Measurements from ENCODE around the gene TBC1D4. TPM values are rescaled to one million over a fixed set of nuclear protein-coding genes. Genes with fewer than 3 reads are reported as not detected.

The TBC1D4 gene
- total RNA-seq, 2 experiments from 2014 or later = 13.9 to 23.6 TPM

DNA sequence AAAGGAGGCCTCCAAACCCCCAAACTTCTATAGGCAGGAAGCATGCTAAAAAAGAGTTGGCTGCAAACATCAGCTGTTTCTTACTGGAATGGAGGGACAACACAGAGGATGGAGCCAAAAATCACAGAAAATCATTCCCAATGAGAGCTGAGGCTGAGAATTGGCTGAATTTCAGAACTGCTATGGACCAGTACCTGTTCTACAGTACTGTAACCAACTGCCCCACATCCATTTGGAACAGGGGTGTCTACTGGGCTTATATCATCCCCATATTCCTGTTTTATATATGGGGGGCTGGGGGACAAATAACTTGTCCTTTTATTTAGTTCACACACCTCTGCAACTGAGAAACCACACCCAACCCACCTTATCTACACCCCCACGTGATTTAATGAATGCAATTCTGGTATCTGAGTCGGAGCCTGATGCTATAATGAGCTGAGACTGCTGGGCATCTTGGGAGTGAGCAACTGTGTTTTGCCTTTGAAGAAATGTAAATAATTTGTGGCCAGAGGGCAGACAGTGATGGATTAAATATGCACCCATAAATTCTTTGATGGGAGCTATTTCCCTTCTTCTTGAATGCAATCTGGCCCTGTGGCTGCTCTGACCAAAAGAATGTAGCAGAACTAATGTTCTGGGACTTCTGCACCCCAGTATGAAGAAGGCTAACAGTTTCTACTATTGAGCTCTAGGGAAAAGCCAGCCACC, 82.6 kb downstream of the TBC1D4 start:
- Mint-ChIP-seq H3K4me1 (no peaks in the 10 kb centered on the region), H3K36me3 (peaks cover 2% of the 10 kb centered on the region), H3K4me3 (no peak overlapping the region), H3K9me3 (ENCODE audit: low read depth) (no peaks in the 10 kb centered on the region), H3K27me3 (peaks cover 11% of the 10 kb centered on the region), H3K27ac (no peak overlapping the region)
- ATAC-seq (no peak), DNase-seq (no peak)
- CTCF ChIA-PET = no interaction called here

DNA sequence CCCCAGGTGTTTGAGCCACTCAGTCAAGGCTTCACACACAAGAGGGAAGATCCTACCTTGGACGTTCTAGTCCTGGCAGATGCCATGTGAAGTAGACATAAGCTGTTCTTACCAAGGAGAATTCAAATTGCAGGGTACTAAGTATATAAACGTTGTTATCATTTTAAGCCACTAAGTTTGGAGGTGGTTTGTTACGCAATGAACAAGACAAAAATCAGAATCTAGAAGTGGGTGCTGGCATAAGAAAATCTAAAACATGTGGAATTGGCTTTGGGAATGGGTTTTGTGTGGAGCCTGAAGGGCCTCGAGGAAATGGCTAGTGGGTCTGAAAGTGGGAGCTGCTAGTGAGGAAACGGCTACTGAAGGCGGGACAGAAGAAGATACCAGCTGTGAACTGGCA, 83.9 kb downstream of the TBC1D4 start:
- peaks cover 2% of the 10 kb centered on the region for H3K36me3 Mint-ChIP-seq
- H3K9me3 Mint-ChIP-seq (ENCODE audit: low read depth) = no peaks in the 10 kb centered on the region
- CTCF ChIA-PET = no interaction called here
- H3K27ac Mint-ChIP-seq = no peak overlapping the region
- no peak for DNase-seq
- ATAC-seq = no peak
- H3K4me1 Mint-ChIP-seq = no peaks in the 10 kb centered on the region
- no peak overlapping the region for H3K4me3 Mint-ChIP-seq
- H3K27me3 Mint-ChIP-seq = peaks cover 11% of the 10 kb centered on the region

DNA sequence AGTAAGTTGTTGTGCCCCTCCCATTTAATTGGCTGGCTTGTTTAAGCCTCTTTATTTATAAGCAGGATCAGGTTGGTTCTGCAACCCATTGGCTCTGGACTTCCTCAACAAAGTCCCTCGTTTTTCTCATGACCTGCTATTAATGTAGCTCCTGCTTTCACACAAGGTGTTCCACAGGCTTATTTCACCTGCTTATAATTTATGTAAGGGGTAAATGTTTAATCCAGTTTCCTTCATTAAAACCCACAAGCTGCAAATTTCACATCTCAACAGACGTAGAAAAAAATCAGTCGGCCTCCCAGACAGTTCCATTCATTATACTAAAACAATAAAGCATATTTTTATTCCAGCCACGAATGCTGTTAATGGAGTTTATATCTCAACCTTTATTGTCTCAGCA, 86.1 kb downstream of the TBC1D4 start:
- no peak for DNase-seq
- no peaks in the 10 kb centered on the region for H3K9me3 Mint-ChIP-seq (ENCODE audit: low read depth)
- no peak overlapping the region for H3K4me3 Mint-ChIP-seq
- peaks cover 3% of the 10 kb centered on the region for H3K27me3 Mint-ChIP-seq
- CTCF ChIA-PET = no interaction called here
- H3K27ac Mint-ChIP-seq = no peak overlapping the region
- no peaks in the 10 kb centered on the region for H3K4me1 Mint-ChIP-seq
- ATAC-seq = no peak
- H3K36me3 Mint-ChIP-seq = peaks cover 2% of the 10 kb centered on the region

DNA sequence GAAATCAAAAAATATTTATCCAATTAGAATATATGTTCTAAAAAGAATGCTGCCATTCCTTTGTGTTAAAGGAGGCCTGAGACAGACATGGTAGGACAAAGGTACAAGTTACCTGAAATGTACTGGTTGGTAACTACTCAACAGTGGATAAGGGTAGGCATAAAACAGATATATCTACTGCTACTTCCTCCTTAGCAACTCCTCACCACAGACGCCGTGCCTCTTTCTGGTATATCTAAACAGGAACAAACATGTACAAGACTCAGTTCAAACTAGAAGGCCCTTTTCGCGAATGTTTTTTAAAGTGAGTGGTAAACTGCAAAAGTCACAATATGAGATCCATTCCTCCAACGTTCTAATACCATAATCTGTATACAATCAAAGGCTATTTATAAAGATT, 86.9 kb downstream of the TBC1D4 start:
- CTCF ChIA-PET = no interaction called here

DNA sequence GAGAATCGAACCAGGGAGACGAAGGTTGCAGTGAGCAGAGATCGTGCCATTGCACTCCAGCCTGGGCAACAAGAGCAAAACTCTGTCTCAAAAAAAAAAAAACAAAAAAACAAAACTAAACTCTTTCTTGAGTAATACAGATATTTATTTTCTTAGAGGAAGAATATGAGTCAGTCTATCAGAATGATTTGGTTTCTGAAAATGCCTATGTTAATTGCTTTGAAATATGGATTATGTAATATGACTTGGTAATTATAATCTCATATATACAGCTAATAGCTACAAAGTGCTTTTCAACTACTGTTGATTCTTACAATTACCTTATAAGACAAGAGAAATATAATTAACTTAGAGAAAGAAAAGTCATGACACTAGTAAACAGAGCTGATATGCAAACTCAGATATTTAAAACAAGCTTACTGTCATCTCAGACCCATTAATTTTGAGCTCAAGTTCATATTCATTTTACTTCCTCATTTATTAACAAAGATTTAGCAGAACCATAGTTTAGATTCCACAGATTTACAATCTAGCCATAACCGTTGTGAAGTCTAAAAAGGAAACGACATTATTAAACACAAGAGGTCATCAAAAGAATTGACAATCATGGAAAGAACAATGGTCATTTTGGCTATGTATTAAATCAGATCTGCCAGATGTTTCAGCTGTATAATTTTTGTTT, 88.0 kb downstream of the TBC1D4 start:
- Mint-ChIP-seq H3K4me1 (no peaks in the 10 kb centered on the region), H3K9me3 (ENCODE audit: low read depth) (no peaks in the 10 kb centered on the region), H3K36me3 (peaks cover 2% of the 10 kb centered on the region), H3K4me3 (no peak overlapping the region), H3K27me3 (peaks cover 3% of the 10 kb centered on the region), H3K27ac (no peak overlapping the region)
- ATAC-seq = no peak
- CTCF ChIA-PET = interaction anchor here (0.6 kb wide), 1 partner anchor 91 kb away, joined by 3 read pairs; no protein-coding TSS in a partner anchor
- no peak for DNase-seq

More for the DNA sequence above, 86.9 kb downstream of the TBC1D4 start:
- peaks cover 2% of the 10 kb centered on the region for H3K36me3 Mint-ChIP-seq
- H3K9me3 Mint-ChIP-seq (ENCODE audit: low read depth) = no peaks in the 10 kb centered on the region
- H3K27ac Mint-ChIP-seq = no peak overlapping the region
- H3K27me3 Mint-ChIP-seq = peaks cover 3% of the 10 kb centered on the region
- H3K4me3 Mint-ChIP-seq = no peak overlapping the region
- no peaks in the 10 kb centered on the region for H3K4me1 Mint-ChIP-seq
- ATAC-seq (no peak), DNase-seq (no peak)

DNA sequence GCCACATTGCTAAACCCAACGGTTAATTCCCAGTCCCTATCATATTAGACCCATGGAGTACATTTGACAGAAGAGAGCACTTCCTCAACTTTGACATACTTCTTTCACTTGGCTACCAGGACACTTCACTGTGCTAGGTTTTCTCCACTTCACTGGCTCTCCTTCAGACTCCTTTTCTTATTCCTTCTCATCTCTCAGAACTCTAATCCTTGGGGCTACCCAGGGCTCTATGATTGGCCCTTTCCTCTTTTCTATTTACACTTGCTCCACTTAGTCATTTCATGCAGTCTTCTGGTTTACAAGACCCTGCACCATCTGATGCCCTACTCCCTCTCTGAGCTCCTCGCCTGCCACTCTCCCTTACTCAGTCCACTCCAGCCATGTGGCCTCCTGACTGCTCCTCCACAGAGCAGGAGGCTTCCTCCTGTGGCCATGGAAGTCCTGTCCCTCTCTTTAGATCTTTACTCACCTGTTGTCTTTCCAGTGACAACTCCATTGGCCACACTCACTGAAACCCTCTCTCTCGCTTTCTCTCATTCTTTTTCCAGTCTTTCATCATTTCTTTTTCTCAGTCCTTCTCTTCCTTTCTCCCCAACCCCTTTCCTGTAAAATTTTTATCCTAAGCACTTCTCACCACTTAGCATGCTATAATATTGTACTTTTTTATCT, 90.4 kb downstream of the TBC1D4 start:
- Mint-ChIP-seq H3K36me3 (no peaks in the 10 kb centered on the region), H3K27me3 (no peaks in the 10 kb centered on the region), H3K27ac (no peak overlapping the region), H3K9me3 (ENCODE audit: low read depth) (no peaks in the 10 kb centered on the region), H3K4me3 (no peak overlapping the region), H3K4me1 (no peaks in the 10 kb centered on the region)
- no peak for DNase-seq
- no peak for ATAC-seq
- CTCF ChIA-PET = no interaction called here

DNA sequence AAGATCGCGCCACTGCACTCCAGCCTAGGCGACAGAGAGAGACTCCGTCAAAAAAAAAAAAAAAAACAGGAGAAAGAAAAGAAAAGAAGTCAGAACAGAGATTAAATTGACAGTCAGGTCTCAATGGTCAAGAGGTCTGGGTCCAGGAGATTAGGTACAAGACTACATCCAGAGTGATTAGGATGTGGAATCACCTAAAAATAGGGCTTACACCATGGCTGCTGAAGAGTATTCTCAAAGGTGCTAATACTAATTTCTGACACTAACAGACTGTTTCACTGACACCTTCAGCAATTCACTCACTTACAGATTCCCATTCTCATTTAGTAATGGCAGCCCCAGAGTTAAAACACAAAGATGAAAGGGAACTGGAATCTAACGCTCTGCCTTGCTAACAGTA, 91.7 kb downstream of the TBC1D4 start:
- CTCF ChIA-PET = no interaction called here
- H3K9me3 Mint-ChIP-seq (ENCODE audit: low read depth) = no peaks in the 10 kb centered on the region
- no peaks in the 10 kb centered on the region for H3K36me3 Mint-ChIP-seq

DNA sequence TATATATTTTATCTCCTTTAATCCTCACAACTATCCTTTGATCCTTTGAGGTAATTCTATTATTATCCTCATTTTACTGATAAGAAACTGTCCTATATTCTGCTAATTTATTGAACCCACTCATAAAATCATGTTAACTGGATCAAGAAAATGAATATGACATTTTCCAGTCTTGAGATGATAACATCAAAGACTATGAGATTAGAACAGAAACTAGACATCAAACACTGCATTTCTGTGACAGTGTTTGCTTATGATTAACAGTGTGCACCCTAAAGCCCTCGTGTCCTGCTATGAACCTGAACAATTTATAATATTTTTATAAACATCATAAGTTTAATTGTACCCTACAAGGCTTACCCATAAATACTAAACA, 96.3 kb downstream of the TBC1D4 start:
- Mint-ChIP-seq H3K36me3 (no peaks in the 10 kb centered on the region), H3K27me3 (no peaks in the 10 kb centered on the region), H3K4me3 (no peak overlapping the region), H3K9me3 (ENCODE audit: low read depth) (no peaks in the 10 kb centered on the region), H3K27ac (no peak overlapping the region), H3K4me1 (no peaks in the 10 kb centered on the region)
- DNase-seq (no peak), ATAC-seq (no peak)
- CTCF ChIA-PET = no interaction called here

More for the DNA sequence above, 91.7 kb downstream of the TBC1D4 start:
- DNase-seq = no peak
- no peaks in the 10 kb centered on the region for H3K27me3 Mint-ChIP-seq
- no peak for ATAC-seq
- no peaks in the 10 kb centered on the region for H3K4me1 Mint-ChIP-seq
- H3K4me3 Mint-ChIP-seq = no peak overlapping the region
- no peak overlapping the region for H3K27ac Mint-ChIP-seq

DNA sequence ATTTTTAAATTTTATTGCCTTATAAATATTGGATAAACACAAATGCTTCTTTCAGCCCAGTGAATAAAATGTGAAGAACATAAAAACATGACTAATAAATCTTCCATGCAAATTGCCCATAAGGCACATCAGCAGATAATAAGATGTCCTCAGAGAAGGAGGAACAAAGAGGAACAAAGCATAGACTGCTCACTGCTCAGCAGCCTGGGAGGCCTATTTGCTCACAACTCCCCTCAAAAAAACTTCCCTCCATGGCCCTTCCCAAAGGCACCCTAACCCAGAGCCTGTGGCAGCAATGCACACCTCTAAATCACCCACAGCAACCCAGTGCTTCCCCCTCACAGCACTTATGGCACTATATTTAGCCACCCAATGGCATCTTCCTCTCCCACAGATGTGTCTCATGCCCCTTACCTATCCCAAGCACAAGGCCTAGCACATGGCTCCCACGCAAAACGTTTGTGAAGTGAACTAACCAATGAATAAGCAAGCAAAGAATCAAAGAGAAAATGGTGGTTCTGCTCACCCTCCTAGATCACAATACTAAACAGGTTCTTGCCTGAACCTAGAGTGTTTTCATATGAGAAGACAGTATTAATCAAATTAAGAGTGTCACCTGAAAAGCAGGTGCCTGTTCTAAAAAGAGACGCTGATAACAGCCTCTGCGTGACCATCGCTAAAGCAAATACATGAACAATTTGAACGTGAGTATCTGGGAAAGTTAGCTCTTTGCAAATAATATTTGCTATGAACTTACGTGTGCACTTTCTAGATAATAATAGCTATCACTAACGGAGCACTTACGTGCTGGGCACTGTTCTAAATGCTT, 96.9 kb downstream of the TBC1D4 start:
- no peak overlapping the region for H3K4me3 Mint-ChIP-seq
- CTCF ChIA-PET = no interaction called here
- no peaks in the 10 kb centered on the region for H3K4me1 Mint-ChIP-seq
- H3K36me3 Mint-ChIP-seq = no peaks in the 10 kb centered on the region
- H3K27me3 Mint-ChIP-seq = no peaks in the 10 kb centered on the region
- no peak overlapping the region for H3K27ac Mint-ChIP-seq
- DNase-seq (no peak), ATAC-seq (no peak)
- no peaks in the 10 kb centered on the region for H3K9me3 Mint-ChIP-seq (ENCODE audit: low read depth)

DNA sequence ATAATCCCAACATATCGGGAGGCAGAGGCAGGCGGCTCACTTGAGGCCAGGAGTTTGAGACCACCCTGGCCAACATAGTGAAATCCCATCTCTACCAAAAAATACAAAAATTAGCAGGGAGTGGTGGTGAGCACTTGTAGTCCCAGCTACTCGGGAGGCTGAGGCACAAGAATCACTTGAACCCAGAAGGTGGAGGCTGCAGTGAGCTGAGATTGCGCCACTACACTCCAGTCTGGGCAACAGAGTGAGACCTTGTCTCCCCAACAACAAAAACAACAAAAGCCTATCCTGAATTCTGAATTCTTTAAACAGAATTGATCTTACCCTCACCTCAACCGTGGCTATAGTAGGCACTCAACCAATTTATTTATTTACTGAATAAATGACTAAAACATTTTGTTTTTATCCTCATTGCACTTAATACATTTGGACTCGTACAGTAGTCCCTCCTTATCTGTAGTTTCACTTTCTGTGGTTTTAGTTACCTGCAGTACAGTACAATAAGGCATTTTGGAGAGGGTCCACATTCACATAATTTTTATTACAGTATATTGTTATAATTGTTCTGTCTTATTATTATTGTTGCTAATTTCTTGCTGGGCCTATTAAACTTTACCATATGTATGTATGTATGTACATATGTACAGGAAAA, 98.8 kb downstream of the TBC1D4 start:
- DNase-seq (no peak), ATAC-seq (no peak)
- Mint-ChIP-seq H3K27me3 (no peaks in the 10 kb centered on the region), H3K9me3 (ENCODE audit: low read depth) (no peaks in the 10 kb centered on the region), H3K36me3 (no peaks in the 10 kb centered on the region), H3K4me3 (no peak overlapping the region), H3K27ac (no peak overlapping the region), H3K4me1 (no peaks in the 10 kb centered on the region)
- CTCF ChIA-PET = interaction anchor here (1.8 kb wide), 1 partner anchor 10 kb away, joined by 7 read pairs; no protein-coding TSS in a partner anchor

DNA sequence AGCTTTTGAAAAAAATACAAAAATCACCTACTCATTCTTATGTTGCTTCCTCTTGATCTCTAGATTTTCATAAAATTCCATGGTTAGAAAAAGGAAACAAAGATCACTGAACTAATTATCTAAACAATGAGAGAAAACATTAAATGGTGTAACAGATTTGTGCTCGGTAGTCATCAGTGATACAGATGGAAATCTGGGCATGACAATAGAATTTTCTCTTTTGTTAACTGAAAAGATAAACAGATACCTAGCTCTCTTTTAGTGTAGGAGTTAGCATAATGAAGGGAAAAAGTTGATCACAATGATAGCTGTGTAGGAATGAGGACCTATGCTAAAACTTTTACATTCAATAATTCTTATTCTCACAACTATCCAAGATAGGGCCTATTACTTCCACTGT, 103.7 kb downstream of the TBC1D4 start:
- H3K9me3 Mint-ChIP-seq (ENCODE audit: low read depth) = no peaks in the 10 kb centered on the region
- no peaks in the 10 kb centered on the region for H3K4me1 Mint-ChIP-seq
- H3K4me3 Mint-ChIP-seq = no peak overlapping the region
- CTCF ChIA-PET = no interaction called here
- no peak for DNase-seq
- no peaks in the 10 kb centered on the region for H3K36me3 Mint-ChIP-seq
- no peak overlapping the region for H3K27ac Mint-ChIP-seq
- ATAC-seq = no peak
- H3K27me3 Mint-ChIP-seq = peaks cover 3% of the 10 kb centered on the region

DNA sequence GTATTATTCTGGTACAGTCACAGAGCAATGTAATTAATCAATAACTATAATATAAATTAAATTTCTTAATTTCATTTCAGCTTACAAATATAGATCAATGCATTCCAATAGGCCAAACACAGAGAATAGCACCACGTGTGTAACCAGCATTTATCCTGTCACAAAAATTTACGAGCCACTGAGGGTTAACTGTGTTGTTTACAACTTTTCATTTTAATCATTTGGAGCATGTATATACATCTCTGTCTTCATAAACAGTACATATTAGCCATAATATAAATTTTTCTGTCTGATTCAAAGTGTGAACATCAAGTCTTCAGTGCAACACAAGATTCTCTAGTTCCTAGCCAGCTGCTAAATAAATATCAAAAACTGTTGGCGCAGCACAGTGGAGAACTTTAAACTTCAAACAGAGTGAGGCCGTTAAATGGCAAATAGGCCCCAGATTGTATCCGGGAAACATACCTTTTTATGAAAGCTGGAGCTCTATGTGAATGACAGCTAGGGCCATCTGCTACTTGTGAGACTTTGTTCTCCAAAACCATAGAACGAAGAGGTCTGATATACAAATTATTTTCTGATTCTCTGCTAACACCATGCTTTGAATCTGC, 105.1 kb downstream of the TBC1D4 start:
- Mint-ChIP-seq H3K27ac (no peak overlapping the region), H3K4me3 (no peak overlapping the region)
- CTCF ChIA-PET = interaction anchor here (0.7 kb wide), 1 partner anchor 18 kb away, joined by 3 read pairs; no protein-coding TSS in a partner anchor

DNA sequence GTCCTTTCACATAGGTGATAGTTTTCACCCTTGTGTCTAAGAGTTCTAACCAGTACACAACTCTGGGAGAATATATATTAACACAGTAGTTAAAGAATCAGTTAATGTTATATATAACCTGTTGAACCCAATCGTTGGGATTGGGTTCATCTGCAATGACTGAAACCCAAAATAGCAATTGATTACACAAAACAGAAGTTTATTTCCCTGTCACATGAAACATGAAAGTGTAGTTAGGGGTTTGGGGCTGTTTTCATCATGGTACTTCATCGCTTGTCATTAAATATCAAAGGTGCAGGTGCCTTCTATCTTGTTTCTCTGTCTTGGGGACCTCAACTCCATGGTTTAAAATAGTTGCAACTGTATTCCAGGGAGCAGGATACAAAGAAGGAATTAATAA, 106.6 kb downstream of the TBC1D4 start:
- no peak overlapping the region for H3K27ac Mint-ChIP-seq
- no peaks in the 10 kb centered on the region for H3K9me3 Mint-ChIP-seq (ENCODE audit: low read depth)
- CTCF ChIA-PET = no interaction called here
- no peaks in the 10 kb centered on the region for H3K36me3 Mint-ChIP-seq
- no peak overlapping the region for H3K4me3 Mint-ChIP-seq
- ATAC-seq (no peak), DNase-seq (no peak)
- no peaks in the 10 kb centered on the region for H3K4me1 Mint-ChIP-seq
- H3K27me3 Mint-ChIP-seq = peaks cover 3% of the 10 kb centered on the region

More for the DNA sequence above, 105.1 kb downstream of the TBC1D4 start:
- DNase-seq = no peak
- H3K4me1 Mint-ChIP-seq = no peaks in the 10 kb centered on the region
- no peaks in the 10 kb centered on the region for H3K9me3 Mint-ChIP-seq (ENCODE audit: low read depth)
- ATAC-seq = no peak
- H3K36me3 Mint-ChIP-seq = no peaks in the 10 kb centered on the region
- peaks cover 3% of the 10 kb centered on the region for H3K27me3 Mint-ChIP-seq

Data from activated CD8-positive, alpha-beta memory T cell treated with anti-CD3 and anti-CD28 coated beads, Interleukin-2, amount 10 ng/mL, durations not matched to agents 7 days and 5 days (primary cell).